DMS114 treated with DMSO at 0.1 percent for 48 hours (cell line): ENCODE data around the gene DAGLA.
A peak's percentile ranks its signal among the peaks of the same experiment; 100 is the strongest.

Experiments used
- DNase-seq: peaks from one replicate; lab custom pipeline; 2025; ENCODE audit not compliant: unreplicated experiment; lab: John Stamatoyannopoulos, UW

Gene DAGLA

DNA sequence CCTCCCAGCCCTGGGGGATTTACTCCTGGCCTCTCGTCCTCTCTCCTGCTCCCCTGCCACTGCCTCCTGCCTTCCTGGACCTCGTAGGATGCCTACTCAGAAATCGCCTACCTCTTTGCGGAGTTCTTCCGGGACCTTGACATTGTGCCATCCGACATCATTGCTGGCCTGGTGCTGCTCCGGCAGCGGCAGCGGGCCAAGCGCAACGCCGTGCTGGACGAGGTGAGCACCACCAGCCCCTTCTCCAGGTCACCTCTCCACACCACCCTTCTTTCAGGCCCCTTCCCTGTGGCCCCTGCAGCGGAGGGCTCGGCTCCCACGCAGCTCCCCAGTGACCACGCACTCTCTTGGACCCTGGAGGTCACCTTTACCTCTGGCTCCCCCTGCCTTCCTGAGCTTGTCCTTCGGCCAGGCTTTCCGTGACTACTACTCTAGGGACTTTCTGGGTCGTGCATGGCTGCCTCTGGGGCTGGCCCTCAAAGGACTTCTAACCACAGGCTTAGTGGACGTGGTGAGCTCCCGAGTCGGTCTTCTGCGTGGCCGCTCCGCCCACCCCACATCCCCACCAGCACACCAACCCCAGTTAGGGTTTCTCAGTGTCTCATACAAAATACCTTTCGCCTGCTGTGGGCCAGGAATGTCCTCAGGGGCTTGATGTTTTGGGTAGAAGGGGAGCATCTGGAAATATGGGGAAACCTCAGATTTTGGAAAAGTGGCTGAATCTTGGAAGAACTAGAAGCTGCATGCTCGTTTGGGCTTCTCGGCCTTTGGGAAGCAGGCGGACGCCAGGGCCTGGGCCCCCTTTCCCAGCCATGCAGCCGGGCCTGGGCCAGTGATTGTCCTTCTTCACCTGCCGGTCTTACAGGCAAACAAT is 48.1 kb downstream of the DAGLA start:
- DNase-seq, result no peak

DNA sequence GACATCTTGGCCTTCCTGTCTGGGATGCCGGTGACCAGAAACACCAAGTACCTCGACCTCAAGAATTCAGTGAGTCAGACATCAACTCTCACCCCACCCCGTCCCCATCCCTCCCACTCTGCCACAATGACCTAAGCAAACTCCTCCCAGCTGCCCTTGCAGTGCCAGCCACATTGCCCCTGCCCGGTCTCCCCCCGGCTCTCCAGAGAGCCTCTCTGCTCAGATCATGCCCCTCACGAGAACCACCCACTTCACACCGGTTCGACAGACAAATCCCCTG is 48.7 kb downstream of the DAGLA start:
- DNase-seq, result no peak

DNA sequence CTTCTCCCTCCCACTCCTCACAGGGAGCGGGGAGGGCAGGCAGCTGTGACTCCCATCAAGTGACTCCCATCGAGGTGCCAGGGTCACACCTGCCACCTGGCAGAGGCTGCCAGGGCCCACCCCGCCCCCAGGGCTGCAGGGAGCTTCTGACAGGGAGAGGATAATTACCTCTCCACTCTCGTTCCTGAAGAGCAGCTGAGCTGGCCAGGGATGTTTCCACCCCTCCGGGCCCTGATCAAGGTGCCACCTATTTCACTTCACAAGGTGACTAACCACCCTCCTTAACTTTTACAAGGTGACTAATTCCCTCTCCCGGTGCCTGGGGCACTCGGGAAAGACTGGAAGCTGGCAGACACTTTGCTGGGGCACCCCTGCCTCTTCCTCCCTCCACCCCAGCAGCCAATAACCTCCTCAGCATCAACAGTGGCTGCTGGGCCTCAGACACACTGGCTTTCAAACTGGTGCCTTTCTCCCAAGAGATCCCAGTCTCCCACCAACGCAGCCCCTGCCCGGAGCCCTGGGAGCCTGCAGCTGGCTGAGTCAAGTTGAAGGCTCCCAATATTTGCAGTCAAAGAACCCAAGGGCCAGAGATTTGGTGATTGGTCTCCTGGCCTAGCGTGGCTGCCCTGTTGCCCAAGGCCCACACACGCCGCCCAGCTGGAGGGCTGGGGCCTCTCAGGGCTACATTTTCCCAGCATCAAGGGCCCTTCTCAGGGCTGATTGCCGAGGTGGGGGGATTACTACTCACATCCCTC is 50.2 kb downstream of the DAGLA start:
- DNase-seq, result no peak

DNA sequence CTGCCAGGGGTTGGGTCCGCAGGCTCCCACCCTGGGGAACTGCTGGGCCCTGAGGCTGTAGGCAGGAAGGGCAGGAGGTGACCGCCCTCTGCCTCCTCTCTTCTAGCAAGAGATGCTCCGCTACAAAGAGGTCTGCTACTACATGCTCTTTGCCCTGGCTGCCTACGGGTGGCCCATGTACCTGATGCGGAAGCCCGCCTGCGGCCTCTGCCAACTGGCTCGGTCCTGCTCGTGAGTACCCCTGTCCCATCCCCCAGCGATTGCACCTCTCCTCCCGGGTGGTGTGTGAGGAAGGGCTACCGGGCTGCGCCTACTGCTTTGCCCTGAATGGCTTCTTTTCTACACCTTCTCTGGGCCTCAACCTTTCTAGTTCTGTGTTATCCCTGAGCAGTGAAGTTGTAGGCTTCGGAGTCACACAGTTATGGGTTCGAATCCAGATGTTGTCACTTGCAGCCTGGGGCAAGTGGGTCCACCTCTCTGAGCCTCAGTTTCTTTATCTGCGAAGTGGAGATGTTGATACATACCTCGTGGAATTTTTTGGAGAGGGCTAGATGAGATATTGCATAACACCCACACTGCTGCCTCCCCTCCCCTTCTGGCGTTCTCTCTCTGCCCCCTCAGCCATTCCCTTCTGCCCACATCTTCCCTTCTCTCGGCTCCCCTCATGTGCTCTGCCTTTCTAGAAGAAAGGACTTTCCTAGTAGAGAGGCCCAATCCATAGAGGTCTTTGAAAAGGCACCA is 51.2 kb downstream of the DAGLA start:
- DNase-seq, result no peak

DNA sequence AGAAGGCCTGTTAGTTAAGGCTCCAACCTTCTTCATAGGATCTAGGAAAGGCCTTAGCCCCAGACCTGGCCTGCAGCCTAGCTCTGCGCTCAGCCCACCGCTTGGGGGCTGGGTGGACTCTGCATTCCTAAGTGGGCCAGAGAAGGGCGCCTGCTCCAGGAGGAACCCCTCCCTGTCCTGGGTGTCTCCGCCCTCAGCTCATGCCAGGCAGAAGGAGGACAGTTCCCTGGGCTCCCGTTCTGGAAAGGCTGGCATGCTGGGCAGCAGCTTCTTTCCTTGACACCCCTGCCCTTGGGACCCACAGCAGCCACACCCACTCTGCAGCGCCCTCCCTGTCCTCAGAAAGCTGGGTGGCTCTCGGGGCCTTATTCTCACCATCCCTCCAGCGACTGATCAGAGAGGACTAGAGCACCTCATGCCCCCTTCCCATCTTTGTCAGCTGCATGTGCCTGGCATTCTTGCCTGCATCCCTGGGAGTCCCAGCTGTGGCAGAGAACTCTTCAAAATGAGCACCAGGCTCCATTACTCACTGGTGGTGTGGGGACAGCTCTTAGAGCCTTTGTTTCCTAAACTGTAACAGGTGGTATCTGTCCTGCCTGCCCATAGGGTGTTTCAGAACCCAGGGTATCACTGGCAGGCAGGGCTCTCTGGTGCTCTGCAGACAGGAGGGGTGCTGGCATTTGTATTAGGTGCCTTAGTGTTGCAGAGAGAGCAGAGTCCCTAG is 51.9 kb downstream of the DAGLA start:
- DNase-seq, result no peak

DNA sequence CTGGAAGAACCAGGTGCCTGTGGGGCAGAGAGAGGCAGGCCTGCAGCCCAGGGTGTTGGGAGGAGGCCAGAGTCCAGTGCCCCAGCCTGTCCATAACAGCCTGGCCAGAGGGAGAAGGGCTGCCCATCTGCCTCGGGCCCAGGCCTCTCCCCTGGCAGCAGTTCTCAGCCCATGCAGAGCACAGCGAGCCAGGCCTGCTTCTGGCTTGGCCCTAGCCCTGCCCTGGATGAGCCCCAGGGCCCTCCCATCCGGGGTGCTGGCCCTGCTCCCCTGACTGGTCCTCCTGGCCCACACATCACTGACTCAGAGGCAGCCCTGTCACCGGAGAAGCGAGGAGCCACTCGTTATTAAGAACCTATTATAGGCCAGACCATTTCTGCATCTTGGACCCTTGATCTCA is 52.5 kb downstream of the DAGLA start:
- no peak for DNase-seq

DNA sequence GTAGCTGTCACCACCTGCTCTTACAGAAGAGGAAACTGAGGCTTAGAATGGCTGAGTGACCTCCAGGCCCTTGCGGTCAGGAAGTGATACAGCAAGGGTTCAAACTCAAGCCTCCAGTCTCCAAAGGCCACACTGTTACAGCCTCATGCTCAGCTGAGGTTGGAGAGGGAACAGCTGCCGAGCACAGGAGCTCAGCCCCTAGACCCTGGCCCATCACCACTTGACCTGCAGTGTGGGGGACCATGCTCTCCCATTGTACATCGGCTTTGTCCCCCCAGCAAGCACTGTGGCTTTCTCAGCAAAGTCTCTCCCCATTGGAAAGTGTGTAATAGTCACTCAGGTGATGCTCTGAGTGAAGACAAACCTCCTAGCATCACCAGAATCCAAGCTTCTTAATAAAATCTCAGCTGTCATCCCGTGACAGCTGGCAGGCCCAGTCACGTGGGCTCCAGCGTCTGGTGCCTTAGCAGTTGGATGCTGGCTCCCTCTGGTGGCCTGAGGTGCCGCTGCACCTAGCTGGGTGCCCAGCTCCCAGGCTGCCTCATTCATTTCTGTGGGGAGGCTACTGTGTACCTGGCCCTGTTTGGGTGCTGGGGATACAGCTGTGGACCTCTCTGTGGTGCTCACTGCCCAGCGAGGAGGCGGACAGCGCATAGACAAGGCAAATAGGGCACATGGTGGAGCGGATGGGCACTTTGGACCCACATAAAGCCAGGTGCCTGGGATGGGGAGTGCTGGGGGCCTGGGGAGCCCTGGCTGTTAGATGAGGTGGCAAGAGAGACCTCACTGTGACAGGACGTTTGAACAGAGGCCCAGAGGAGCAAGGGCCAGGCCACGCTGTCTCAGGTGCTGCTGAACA is 53.2 kb downstream of the DAGLA start:
- DNase-seq, result peak; percentile 44

DNA sequence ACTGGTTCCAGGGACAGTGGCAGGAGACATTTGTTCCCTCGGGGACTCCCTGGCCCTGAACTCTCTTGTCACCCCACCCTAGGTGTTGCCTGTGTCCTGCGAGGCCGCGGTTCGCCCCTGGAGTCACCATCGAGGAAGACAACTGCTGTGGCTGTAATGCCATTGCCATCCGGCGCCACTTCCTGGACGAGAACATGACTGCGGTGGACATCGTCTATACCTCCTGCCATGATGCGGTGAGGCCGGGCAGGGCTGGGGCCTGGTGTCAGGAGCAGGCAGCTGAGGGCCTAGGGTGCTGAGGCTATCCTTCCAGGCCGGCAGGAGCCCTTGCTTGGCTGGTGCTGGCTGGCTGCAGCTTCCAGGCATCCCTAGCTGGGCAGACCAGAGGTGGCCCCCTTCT is 54.6 kb downstream of the DAGLA start:
- DNase-seq, result no peak

DNA sequence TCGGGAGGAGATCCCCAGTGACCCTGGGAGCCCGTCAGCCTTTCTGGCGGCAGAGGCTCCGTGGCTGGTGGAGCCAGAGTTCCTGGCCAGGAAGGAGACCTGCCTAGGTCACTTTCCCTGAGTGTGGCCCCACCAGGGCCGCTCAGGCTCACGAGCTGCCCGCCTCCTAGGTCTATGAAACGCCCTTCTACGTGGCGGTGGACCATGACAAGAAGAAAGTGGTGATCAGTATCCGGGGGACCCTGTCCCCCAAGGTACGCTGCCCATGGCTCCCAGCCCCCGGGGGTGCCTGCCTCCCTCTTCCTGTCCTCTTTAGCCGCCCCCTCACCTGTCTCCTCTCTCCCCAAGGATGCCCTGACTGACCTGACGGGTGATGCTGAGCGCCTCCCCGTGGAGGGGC is 55.2 kb downstream of the DAGLA start:
- DNase-seq, result no peak

DNA sequence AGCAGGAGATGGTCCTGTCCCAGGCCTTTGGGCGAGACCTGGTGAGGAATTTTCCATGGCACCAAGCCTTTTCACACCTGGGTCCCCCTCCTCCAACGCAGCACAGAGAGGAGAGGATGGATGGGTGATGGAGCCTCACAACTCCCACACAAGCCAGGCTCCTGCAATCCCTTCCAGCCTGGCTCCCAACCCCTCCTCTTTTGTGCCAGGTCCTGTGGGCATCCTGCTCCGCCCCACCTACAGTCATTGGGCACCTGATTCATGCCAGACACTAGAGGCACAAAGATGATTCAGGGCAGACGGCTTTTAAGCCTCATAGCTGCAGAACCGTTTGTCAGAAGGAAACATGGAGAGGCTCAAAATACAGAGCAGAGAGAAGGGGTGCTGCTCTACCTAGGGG is 56.1 kb downstream of the DAGLA start:
- no peak for DNase-seq

DNA sequence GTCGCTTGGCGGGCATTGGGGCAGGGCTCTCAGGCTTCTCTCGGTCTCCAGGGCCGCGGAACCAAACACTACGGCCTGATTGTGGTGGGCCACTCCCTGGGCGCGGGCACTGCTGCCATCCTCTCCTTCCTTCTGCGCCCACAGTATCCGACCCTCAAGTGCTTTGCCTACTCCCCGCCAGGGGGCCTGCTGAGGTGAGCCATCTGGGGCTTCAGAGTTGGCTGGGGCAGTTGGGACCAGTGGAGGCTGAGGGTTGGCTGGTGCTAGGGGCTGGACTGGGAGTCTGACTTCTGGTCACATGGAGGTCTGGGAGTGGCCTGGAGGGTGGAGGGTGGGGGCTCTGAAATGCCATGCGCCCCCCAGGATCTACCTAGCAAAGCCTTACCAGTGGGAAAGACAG is 56.9 kb downstream of the DAGLA start:
- DNase-seq, result no peak

DNA sequence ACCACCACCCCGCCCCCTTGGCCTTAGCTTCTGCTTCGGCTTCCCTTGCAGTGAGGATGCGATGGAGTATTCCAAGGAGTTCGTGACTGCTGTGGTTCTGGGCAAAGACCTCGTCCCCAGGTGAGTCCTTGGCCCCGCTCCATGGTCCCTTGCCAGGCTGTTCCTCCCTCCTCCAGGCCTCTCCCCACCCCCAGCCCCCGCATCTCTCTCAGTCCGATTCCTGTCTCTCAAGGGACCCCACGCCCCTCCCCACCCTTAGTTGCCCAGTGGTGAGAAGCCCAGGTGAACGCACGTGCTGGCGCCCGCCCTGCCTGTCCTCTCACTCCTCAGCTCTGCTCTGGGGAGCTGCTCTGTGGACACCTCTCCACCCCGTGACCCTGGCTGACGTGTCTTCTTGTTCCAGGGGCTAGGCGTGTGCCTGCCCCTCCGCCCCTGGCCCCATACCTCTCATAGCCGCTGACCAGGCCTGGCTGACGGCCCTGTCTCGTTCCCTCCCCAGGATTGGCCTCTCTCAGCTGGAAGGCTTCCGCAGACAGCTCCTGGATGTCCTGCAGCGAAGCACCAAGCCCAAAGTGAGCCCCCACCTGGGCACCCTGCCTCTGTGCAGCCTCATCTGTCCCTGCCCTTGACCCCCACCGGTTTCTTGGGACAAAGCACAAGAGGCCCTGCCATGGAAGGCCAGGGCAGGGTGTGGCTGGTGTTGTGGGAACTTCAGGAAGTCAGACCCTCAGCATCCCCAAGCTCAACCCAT is 57.6 kb downstream of the DAGLA start:
- no peak for DNase-seq

DNA sequence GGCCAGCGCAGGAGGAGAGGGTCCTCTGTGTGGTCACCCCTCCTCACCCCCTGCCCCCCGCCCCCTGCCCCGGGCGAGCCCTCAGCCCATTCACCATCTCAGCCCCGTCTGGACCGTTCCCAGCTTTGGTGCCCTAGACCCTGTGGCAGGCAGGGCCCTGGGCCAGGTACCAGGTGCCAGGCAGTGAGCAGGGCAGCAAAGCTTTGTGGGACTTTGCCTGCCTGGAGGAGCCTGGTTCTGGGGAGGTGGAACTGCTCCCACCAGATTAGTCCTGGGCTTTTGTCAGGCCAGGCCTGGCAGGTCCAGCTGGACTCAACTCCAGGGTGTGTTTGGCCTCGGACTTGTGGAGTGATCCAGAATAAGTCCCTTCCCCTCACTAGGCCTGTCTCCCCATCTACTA is 58.6 kb downstream of the DAGLA start:
- no peak for DNase-seq

DNA sequence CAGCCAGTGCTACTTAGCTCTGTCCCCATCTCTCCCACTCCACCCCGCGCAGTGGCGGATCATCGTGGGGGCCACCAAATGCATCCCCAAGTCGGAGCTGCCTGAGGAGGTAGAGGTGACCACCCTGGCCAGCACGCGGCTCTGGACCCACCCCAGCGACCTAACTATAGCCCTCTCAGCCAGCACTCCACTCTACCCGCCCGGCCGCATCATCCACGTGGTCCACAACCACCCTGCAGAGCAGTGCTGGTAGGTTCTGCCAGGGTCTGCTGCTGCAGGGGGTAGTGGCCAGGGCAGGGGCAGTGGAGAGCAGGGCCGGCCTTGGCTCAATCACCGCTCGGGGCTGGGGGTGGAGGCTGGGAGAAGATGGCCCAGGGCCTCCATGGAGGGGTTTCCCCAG is 59.2 kb downstream of the DAGLA start:
- DNase-seq, result no peak

DNA sequence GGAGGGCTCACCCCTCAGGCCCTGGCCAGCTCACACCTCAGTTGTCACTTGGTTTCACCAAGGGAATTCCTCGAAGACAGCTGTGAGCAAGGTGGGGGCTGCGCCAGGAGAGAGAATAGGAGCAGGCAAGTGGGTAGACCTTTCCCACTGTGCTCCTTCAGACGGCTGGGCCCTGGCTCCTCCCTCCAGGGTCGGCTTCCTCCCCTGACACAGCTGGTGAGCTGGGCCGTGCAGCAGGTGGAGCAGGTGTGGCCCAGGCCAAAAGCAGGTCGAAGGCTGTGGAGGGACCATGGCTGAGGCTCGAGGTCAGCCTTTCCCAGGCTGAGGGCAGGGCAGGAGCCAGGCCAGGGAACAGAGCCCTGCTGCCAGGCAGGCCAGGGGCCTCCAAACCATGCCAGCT is 59.8 kb downstream of the DAGLA start:
- no peak for DNase-seq

DNA sequence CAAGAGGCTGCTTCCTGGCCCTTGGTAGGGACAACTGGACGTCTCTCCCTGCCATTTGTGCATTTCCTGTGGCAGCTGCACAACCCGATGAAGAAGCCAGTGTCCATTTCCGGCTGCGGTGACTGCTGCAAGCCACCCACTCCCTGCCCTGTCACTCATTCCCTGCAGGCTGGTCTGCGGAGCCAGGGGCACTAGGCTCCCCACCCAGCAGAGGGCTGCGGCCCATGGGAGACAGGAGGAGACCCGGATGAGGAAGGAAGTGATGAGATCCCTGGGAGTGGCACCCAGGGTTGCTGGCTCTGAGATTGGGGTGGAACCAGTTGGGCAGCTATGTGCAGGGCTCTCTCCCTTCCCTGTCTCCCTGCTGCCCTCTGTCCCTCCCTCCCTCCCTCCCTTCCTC is 62.2 kb downstream of the DAGLA start:
- DNase-seq, result no peak

DNA sequence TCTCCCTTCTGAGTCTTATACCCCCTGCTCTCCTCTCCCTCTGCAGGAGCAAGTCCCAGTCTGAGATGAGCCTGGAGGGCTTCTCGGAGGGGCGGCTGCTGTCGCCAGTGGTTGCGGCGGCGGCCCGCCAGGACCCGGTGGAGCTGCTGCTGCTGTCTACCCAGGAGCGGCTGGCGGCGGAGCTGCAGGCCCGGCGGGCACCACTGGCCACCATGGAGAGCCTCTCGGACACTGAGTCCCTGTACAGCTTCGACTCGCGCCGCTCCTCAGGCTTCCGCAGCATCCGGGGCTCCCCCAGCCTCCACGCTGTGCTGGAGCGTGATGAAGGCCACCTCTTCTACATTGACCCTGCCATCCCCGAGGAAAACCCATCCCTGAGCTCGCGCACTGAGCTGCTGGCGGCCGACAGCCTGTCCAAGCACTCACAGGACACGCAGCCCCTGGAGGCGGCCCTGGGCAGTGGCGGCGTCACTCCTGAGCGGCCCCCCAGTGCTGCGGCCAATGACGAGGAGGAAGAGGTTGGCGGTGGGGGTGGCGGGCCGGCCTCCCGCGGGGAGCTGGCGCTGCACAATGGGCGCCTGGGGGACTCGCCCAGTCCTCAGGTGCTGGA is 63.4 kb downstream of the DAGLA start:
- DNase-seq, result no peak

DNA sequence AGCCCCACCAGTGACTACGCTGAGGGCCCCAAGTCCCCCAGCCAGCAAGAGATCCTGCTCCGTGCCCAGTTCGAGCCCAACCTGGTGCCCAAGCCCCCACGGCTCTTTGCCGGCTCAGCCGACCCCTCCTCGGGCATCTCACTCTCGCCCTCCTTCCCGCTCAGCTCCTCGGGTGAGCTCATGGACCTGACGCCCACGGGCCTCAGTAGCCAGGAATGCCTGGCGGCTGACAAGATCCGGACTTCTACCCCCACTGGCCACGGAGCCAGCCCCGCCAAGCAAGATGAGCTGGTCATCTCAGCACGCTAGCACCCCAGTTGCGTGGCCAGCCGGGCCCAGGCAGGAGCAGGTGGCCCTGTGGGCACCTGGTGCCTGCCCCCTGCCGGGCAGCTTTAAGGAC is 64.0 kb downstream of the DAGLA start:
- no peak for DNase-seq

DNA sequence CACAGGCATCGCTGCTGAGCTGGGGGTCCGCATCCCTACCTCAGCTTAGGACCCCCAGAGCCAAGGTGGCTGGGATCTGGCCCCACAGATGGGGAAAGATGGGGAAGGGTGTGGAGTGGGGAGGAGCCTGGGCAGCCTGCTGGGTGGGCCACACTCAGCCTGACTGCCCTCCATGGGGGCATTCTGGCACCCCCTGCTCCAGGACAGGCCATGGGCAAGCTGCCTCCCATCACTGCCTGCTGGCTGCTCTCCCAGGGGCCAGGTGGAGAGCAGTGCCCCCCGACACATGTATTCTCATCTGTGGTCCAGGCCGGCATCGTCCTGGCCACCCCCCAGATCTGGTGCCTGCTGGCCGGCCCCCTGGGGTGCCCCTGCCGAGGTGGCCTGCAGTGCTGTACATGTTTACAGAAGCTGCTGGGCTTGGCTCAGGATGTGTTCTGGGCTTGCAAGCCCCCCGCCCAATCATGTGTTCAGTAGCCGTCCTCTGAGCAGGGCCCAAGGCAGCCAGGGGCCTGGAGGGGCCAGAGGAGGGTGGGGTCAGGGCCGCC is 64.5 kb downstream of the DAGLA start:
- no peak for DNase-seq
